ENCODE data around the gene GOLGA5.
"Not testable (repeated sequence)": the region's sequence is repeated elsewhere in the genome, so short reads cannot be mapped to it uniquely, and the experiment has no call there.

GOLGA5 gene, protein sequence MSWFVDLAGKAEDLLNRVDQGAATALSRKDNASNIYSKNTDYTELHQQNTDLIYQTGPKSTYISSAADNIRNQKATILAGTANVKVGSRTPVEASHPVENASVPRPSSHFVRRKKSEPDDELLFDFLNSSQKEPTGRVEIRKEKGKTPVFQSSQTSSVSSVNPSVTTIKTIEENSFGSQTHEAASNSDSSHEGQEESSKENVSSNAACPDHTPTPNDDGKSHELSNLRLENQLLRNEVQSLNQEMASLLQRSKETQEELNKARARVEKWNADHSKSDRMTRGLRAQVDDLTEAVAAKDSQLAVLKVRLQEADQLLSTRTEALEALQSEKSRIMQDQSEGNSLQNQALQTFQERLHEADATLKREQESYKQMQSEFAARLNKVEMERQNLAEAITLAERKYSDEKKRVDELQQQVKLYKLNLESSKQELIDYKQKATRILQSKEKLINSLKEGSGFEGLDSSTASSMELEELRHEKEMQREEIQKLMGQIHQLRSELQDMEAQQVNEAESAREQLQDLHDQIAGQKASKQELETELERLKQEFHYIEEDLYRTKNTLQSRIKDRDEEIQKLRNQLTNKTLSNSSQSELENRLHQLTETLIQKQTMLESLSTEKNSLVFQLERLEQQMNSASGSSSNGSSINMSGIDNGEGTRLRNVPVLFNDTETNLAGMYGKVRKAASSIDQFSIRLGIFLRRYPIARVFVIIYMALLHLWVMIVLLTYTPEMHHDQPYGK

DNA sequence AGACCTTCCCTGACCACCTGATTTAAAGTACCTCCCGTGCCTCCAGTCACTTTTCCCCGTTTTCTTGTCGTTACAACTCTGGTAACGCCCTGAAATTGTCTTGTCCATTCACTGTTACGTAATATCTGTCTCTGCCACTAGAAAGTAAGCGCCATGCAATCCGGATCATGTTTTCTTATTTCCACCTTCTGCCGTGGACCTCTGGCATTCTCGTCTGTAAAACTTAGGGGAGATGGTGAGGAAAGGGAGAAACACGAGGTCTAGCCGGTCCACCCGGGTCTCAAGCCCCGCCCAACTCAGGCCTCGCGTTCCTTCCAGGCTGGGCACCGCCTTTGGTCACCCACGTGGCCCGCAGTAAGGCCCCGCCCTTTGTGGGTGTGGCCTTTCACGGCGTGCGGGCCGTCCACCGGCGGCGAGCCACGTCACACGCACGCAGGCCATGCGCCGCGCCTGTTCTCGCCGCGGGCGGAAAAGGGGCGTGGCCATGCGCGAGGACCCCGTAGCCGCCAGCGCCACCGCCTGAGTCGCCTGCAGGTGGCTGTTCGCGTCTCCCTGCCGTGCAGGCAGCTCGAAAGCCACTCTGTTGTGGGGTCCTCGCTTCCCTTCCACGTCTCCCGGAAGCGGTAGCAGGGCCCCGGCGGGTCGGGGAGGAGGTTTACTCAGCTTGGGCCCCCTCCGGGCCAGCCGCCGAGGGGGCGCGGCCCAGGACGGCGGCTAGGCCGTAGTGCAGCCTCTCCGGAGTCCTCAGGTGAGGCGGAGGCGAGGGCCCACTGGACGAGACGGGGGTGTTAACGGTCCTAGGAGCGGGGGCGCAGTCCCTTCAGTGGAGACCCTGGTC, at the start of gene GOLGA5:
Gene GOLGA5, plus strand, starts transcription at position 597 of the 838 bp plus-strand sequence. CDS start 3,133 bp downstream, outside the sequence.
- peak; percentile 97 for DNase-seq (ENCODE audit: low read depth, low spot score)

DNA sequence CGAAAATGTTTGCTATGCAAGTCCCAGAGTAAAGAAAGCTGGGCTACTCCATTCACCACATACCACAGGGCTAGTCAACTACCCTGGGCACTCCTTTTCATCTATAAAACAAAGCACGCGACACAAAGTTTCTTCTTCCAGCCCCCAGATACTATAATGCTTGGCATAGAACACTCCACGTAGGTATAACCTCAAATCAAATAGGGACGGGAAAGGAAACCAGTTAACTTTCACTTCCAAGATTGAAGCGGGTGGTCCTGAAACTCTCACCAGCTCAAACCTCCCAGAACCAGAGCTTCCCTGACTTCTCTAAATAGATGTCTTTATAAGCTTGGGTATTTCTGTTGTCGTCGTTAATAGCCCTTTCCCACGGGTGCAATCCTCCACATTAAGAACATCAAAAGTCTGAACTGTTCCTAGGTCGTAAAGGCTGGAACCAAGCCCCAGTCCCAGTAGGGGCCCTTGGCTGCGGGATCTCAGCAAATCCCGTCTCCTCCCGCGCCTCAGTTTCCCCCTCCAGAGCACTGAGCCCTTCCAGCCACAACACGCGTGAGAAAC, 46.3 kb upstream of the GOLGA5 start:
- DNase-seq (ENCODE audit: low read depth, low spot score): no peak

DNA sequence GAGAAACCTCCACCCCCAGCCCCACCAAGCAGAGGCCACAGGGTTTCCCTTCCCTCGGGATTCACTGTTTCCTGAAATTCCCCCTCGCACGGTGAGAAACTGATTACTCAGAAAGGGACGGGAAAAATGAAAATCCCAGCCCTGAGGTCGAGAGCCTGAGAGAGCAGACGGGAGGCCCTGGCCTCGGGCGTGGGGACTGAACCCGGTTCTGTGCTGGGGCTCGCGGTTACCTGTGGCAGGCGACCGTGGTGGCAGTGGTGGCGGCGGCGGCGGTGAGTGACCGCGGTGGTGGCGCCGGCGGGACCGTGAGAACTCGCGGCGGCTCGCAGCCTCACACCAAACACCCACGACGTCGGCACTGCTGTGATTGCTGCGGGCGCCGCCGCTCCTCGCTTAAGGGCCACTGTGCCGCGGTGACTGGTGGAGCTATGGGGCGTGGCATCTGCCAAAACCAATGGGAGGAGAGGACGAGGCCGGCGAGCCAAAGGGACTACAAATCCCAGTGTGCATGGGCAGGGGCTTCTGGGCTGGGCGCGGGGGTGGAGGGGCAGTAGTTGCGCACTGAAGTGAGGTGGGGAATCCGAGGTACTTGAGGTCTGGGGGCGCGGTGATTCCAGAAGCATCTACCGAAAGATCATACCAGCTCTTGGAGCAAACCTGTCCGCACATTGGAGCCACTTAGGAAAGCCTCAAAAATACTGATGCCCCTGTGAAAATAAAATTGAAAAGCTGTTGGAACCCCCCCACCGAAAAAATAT, 45.7 kb upstream of the GOLGA5 start, which contains the start of gene LGMN:
Gene LGMN, minus strand, starts transcription at position 369 of the 758 bp plus-strand sequence. CDS start 15,841 bp downstream, outside the sequence.
- peak; percentile 72 for DNase-seq (ENCODE audit: low read depth, low spot score)

DNA sequence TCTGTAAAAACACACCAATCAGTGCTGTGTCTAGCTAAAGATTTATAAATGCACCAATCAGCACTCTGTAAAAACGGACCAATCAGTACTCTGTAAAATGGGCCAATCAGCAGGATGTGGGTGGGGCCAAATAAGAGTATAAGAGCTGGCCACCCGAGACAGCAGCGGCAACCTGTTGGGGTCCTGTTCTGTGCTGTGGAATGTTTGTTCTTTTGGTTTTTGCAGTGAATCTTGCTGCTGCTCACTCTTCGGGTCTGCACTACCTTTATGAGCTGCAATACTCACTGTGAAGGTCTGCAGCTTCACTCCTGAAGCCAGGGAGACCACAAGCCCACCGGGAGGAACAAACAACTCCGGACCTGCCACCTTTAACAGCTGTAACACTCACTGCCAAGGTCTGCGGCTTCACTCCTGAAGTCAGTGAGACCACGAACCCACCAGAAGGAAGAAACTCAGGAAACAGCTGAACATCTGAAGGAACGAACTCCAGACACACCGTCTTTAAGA, 43.8 kb upstream of the GOLGA5 start:
- DNase-seq (ENCODE audit: low read depth, low spot score): not testable (repeated sequence)

DNA sequence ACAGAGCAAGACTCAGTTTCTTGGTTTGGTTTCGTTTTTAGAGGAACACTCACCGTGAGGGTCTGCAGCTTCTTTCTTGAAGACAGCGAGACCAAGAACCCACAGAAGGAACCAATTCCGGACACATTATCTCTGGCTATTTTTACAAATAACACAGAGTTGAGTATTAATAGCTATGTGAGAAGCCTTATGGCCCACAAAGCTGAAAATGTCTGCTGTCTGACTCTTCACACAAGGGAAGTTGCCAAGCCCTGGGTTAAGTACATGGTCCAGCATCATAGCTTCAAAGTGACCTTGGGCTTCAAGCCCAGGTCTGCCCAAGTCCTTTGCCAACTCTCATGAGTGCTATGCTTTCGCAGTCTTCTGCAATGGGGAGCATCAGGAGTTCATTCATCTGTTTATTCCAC, 43.1 kb upstream of the GOLGA5 start:
- no peak for DNase-seq (ENCODE audit: low read depth, low spot score)

DNA sequence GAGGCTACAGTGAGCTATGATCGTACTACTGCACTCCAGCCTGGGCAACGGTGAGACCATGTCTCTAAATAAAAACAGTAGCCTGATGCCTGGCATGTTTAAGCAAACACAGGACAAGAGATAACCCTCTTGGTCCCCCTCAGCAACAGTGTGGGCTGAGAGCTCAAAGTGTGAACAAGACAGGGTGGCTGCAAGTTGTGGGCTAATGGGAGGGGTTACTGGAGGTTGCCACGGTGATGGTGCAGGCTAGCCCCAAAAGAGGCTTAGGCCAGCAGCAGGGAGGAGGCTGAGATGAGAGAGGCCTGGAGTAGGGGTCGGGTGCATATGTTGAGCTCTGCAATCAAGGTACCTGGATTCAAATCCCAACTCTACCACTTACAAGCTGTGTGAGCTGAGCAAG, 42.3 kb upstream of the GOLGA5 start:
- no peak for DNase-seq (ENCODE audit: low read depth, low spot score)

DNA sequence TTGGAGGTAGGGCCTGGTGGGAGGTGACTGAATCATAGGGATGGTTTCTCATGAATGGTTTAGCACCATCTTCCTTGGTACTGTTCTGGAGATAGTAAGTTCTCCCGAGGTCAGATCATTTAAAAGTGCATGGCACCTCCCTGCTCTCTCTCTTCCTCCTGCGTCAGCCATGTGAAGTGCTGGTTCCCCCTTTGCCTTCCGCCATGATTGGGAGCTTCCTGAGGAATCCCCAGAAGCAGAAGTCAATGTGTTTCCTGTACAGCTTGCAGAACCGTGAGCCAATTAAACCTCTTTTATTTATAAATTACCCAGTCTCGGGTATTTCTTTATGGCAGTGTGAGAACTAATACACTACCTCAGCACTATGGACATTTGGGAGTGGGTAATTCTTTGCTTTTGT, 40.9 kb upstream of the GOLGA5 start:
- no peak for DNase-seq (ENCODE audit: low read depth, low spot score)

DNA sequence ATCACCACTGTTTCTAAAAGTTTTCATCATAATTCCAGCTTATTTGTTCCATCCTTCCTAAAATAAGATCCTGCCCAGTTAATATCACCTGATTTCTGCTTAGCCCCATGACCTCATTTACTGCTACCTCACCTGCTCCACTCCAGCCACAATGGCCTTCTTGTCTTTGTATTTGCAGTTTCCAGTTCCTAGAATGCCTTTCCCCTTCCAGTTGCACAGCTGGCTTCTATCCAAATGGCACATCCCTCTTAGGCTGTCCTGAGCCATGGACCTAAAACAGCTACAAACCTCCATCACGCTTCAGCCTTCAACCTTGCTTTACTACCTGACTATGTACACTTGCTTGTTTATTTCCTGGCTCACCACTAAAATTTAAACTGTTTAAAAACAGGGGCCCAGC, 39.1 kb upstream of the GOLGA5 start:
- DNase-seq (ENCODE audit: low read depth, low spot score): no peak

DNA sequence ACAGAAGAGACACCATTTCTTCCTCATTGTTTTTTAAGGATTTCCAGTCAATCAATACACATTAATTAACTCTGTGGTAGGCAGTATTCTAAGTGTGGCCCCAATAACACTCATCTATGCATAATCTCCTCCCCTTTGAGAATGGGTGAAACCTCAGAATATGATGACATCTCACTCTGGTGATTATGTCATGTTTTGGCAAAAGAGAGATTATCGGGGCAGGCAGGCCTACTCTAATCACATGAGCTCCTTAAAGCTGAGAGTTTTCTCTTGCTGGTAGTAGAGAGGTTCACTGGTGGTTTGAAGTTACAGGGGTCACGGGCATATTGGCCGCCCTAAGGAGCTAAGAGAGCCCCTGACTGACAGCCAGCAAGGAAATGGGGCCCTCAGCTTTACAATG, 38.6 kb upstream of the GOLGA5 start:
- no peak for DNase-seq (ENCODE audit: low read depth, low spot score)

DNA sequence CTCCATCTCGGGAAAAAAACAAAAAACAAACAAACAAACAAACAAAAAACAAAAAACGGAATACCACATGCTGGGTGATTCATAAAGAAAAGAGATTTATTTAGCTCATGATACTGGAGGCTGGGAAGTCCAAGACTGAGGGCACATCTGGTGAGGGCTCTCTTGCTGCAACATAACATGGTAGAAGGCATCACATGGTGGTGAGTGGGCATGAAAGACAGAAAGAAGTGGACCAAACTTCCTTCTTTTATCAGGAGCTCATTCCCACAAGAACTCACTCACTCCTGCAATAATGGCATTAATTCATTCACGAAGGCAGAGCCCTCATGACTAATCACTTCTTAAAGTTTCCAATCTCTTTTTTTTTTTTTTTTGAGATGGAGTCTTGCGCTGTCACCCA, 37.7 kb upstream of the GOLGA5 start:
- no peak for DNase-seq (ENCODE audit: low read depth, low spot score)

DNA sequence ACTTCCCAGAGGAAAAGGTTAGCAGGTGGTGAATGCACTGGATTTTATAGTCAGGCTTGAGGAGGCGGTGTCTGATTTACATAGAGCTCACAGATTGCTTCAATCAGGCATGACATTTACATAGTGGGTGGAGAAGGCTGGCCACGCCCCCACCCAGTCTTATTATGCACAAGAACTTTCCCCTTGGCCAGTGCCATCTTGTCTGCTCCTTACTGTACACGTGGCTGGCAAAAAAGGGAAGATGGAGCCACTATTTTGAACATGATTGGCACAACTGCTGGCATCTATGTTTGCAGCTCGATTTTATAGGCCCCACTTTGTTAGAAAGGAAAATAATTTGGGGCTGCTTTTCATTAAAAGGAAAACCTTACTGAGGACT, 34.8 kb upstream of the GOLGA5 start:
- DNase-seq (ENCODE audit: low read depth, low spot score): no peak

DNA sequence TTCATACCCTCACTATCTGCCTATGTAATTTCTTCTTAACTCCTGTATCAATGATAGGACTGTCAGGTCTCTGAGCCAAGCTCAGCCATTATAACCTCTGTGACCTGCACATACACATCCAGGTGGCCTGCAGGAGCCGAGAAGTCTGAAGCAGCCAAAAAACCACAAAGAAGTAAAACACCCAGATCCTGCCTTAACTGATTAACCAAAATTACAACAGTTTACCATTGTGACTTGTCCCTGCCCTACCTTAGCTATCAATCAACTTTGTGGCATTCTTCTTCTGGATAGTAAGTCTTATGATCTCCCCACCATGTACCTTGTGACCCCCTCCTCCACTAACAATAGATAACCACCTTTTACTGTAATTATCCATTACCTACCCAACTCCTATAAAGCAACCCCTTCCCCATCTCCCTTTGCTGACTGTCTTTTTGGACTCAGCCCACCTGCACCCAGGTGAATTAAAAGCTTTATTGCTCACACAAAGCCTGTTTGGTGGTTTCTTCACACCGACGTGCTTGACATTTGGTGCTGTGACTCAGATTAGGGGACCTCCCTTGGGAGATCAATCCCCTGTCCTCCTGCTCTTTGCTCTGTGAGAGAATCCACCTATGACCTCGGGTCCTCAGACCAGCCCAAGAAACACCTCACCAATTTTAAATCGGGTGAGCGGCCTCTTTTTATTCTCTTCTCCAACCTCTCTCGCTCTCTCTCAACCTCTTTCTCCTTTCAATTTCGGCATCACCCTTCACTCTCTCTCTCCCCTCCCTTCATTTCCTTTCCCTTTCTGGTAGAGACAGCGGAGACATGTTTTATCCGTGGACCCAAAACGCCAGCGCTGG, 34.2 kb upstream of the GOLGA5 start:
- DNase-seq (ENCODE audit: low read depth, low spot score): no peak

DNA sequence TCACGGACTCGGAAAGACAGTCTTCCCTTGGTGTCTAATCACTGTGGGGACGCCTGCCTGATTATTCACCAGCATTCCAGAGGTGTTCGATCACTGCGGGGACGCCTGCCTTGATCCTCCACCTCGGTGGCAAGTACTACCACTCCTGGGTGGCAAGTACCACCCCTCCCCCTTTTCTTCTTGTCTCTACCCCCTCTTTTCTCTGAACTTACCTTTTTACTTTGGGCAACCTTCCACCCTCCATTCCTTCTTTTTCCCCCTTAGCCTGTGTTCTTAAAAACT, 33.6 kb upstream of the GOLGA5 start:
- no peak for DNase-seq (ENCODE audit: low read depth, low spot score)

DNA sequence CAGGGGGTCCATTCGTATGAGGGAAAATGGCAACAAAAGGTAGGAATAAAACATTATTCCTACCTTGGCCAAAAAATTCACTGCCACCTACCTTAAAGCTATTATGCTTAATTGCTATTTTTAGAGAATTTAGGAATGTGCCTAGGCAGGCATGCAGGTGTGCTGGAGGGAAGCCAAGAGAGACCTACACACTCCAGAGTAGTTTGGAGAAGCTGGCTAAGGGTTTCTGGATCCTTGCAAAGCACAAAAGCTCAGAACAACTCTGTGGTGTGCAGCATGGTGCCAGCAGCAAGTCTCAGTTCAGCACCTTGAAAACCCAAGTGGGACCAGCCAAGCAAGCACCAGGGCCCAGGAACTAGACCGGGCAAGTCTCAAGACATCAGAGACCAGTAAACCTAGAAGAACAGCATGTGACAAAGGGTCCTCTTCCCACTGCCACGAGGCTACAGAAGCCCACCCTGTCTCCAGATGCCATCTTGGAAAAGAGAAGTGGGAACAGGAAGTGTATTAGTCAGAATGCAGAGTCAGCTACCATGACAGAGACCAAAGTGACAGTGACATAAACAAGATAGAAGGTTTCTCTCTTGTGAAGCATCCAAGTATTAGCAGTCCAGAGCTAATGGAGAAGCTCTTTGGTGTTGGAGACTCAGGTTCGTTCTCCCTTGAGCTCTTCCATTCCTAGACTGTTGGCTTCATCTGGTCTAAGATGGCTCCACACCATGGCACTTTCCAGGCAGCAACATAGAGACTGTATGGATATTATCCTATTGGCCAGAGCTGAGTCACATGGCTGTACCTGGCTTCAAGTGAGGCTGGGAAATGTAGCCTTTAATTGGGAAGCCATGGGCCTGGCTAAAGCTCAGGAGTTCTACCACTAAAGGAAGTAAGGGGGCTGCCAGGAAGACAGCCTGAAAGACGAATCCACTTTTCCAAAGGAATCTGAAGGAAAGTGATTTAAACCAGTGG, 30.2 kb upstream of the GOLGA5 start:
- not testable (repeated sequence) for DNase-seq (ENCODE audit: low read depth, low spot score)

DNA sequence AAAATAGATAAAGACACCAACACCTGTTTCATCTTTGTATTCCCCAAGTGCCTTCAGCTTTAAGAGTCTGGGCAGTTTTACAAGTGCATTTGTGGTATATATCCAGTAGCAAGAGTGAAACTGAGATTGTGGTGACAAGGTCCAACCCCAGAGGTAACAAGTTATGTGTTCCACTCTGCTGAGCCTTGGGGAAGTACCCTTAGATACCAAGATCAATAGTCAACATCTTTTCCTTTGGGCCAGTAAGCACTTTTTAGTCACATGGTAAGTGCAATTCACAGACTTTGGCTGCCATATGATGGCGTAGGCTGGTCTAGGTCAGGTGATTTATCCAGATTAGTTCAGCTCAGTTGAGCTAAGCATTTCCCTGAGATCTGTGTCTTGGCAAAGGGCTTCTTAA, 25.9 kb upstream of the GOLGA5 start:
- not testable (repeated sequence) for DNase-seq (ENCODE audit: low read depth, low spot score)

DNA sequence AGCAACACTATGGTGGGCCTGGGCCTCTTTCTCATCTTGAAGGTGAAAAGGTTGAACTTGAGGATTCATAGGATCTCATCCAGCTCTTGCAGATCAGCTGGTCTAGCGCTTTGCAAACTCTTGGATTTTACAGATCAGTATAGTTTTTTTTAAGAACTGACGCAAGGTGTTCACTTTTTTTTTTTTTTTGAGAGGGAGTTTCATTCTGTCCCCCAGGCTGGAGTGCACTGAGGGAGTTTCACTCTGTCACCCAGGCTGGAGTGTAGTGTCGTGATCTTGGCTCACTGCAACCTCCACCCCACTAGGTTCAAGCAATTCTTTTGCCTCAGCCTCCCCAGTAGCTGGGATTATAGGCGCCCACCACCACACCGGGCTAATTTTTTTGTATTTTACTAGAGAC, 25.3 kb upstream of the GOLGA5 start:
- no peak for DNase-seq (ENCODE audit: low read depth, low spot score)

DNA sequence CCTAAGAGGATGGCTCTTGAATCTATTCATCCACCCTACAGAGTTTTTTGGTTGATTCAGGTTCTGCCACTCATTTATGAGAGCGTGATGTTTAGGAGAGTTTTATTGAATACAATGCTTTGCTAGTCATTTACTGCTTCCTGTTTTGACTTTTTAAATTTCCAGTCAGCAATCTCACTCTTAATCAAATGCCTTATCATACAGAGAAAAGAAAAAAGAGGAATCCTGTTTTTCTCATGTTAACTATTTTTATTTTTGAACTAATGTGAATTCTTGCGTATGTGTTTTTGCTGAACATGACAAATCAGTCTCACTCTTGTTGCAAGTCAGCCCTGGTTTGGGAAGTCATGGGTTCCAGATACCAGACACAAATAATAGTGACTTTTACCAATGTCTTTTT, 23.6 kb upstream of the GOLGA5 start:
- no peak for DNase-seq (ENCODE audit: low read depth, low spot score)

DNA sequence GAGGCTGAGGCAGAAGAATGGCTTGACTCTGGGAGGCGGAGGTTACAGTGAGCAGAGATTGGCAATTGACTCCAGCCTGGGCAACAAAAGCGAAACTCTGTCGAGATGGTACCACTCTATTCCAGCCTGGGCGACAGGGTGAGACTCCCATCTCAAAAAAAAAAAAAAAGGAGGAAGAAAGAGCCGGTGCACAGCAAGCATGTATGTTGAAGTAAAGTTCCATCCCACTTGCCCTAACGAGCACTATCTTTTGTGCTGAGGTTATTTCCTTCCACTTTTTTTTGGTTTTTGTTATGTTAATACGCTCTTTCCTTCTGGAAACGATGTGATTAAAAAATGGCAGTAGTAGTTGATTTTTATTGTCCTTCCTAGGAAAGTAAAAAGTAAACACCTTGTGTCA, 19.5 kb upstream of the GOLGA5 start:
- DNase-seq (ENCODE audit: low read depth, low spot score): no peak

DNA sequence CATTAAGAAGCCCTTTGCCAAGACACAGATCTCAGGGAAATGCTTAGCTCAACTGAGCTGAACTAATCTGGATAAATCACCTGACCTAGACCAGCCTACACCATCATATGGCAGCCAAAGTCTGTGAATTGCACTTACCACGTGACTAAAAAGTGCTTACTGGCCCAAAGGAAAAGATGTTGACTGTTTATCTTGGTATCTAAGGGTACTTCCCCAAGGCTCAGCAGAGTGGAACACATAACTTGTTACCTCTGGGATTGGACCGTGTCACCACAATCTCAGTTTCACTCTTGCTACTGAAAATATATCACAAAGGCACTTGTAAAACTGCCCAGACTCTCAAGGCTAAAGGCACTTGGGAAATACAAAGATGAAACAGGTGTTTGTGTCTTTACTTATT, 18.8 kb upstream of the GOLGA5 start:
- not testable (repeated sequence) for DNase-seq (ENCODE audit: low read depth, low spot score)

All from brain pericyte (primary cell).